HUES48 (cell line): ENCODE data around the gene SNCB.

ENCODE experiments used
- H3K27ac ChIP-seq: one replicate; pipeline ENCODE4 v1.7.0; 2013; ENCODE audit warnings: low read depth, low read length, inconsistent platforms
- H3K27me3 ChIP-seq: 2 replicates; pipeline ENCODE4 v1.6.1; 2013; ENCODE audit warnings: mild to moderate bottlenecking, low read length; ENCODE audit not compliant: control insufficient read depth, insufficient read depth
- H3K36me3 ChIP-seq: 2 replicates; pipeline ENCODE4 v1.6.1; 2013; ENCODE audit warnings: low read length; ENCODE audit not compliant: control insufficient read depth, insufficient read depth
- H3K4me1 ChIP-seq: 2 replicates; pipeline ENCODE4 v1.6.1; 2013; ENCODE audit warnings: mild to moderate bottlenecking, low read length; ENCODE audit not compliant: control insufficient read depth, insufficient read depth
- H3K4me3 ChIP-seq: 2 replicates; pipeline ENCODE4 v1.5.1; 2013; ENCODE audit warnings: mild to moderate bottlenecking, low read depth, low read length
- H3K9ac ChIP-seq: 2 replicates; pipeline ENCODE4 v1.6.1; 2013; ENCODE audit warnings: mild to moderate bottlenecking, low read depth, low read length, moderate library complexity
- H3K9me3 ChIP-seq: 2 replicates; pipeline ENCODE4 v1.6.1; 2013; ENCODE audit warnings: low read length; ENCODE audit not compliant: control insufficient read depth, insufficient read depth

Gene SNCB

DNA sequence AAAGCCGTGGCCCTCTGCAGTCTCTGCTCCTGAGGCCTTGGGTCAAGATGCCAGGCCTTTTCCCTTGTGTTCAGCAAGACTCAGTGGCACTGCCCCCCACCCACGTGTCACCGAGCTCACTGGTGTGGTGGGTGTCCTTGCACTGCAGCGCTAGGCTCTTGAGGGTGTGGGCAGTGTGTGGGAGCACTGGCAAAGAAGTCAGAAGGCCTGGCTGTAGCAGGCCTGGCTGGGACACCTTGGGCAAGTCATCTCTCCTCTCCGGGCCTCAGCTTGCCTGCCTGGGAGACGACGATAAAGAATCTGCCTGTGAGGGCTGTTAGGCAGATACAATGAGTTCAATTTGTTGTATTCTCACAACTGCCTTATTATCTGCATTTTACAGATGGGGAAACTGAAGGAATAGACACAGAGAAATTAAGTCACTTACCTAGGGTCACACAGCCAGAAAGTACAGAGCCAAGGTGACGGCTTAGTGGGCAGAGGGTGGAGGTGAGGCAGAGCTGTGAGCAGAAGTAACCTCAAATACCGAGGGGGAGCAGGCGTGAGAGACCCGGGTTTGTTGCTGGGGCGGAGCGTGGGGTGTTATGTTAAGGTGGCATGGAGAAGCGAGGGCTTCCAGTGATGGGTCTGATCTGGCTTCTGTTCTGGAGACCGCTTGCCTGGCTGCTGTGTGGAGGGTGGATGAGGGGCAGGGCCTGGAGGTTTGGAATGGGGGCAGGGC is 18.3 kb upstream of the SNCB start:
- Histone ChIP-seq H3K9me3 (no peaks in the 10 kb centered on the region), H3K4me3 (peak overlapping the region; percentile 79), H3K36me3 (peaks cover 13% of the 10 kb centered on the region), H3K9ac (no peak overlapping the region), H3K27ac (no peak overlapping the region), H3K4me1 (peaks cover 19% of the 10 kb centered on the region), H3K27me3 (no peaks in the 10 kb centered on the region)

DNA sequence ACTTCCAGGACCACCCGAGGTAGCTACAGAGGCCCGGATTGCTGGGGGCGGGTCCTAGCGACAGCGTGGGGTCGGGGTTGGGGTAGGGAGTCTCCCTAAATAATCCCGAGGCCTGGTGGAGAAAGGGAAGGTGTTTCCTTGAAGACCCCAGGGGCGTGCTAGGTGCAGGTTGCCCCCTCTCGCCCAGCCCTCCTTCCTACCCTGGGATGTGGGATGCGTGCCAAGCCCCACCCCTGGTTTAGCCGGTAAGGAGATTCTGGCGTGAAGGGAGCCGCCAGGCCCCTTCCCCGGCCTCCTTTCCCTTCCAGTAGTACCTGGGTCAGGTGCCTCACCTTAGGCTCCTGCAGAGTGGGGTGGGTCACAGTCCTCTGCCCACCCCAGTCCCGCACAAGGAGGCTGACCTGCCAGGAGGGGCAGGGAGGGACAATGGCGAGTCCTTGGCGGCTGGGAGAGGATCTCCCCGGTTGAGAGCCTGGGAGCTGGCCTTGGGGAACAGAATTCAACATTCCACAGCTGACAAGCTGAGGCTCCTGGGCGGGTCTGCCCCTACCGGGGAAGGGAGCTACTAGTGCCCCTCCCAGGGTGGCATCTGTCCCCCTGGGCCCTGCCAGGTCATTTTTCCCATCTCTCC is 17.6 kb upstream of the SNCB start:
- Histone ChIP-seq H3K4me1 (peaks cover 24% of the 10 kb centered on the region), H3K9ac (no peak overlapping the region), H3K9me3 (no peaks in the 10 kb centered on the region), H3K27ac (peak overlapping the region; percentile 73), H3K4me3 (peak overlapping the region; percentile 79), H3K27me3 (no peaks in the 10 kb centered on the region), H3K36me3 (peaks cover 6% of the 10 kb centered on the region)

- no peaks in the 10 kb centered on the region for H3K36me3 ChIP-seq
- no peaks in the 10 kb centered on the region for H3K27me3 ChIP-seq
- H3K9ac ChIP-seq = peak within 1 kb of the TSS; percentile 49
- peak within 1 kb of the TSS; percentile 78 for H3K27ac ChIP-seq
- H3K9me3 ChIP-seq = no peaks in the 10 kb centered on the region
- peaks cover 30% of the 10 kb centered on the region for H3K4me1 ChIP-seq
- peak within 1 kb of the TSS; percentile 79 for H3K4me3 ChIP-seq
Observed at GRCh38 chr5:176647030-176647842, 16.9 kb upstream of the SNCB start, which contains the start of gene TSPAN17. TSS of gene TSPAN17 (plus strand) at chr5:176647484. CDS start at chr5:176647616, 132 bp downstream.

- Histone ChIP-seq H3K9me3 (no peaks in the 10 kb centered on the region), H3K4me1 (peaks cover 30% of the 10 kb centered on the region), H3K9ac (peak overlapping the region; percentile 49; the same call in 1 of the 2 replicates), H3K27me3 (no peaks in the 10 kb centered on the region), H3K27ac (peak overlapping the region; percentile 78), H3K4me3 (peak overlapping the region; percentile 46), H3K36me3 (no peaks in the 10 kb centered on the region)
Observed at GRCh38 chr5:176646707-176647029, 16.3 kb upstream of the SNCB start.

DNA sequence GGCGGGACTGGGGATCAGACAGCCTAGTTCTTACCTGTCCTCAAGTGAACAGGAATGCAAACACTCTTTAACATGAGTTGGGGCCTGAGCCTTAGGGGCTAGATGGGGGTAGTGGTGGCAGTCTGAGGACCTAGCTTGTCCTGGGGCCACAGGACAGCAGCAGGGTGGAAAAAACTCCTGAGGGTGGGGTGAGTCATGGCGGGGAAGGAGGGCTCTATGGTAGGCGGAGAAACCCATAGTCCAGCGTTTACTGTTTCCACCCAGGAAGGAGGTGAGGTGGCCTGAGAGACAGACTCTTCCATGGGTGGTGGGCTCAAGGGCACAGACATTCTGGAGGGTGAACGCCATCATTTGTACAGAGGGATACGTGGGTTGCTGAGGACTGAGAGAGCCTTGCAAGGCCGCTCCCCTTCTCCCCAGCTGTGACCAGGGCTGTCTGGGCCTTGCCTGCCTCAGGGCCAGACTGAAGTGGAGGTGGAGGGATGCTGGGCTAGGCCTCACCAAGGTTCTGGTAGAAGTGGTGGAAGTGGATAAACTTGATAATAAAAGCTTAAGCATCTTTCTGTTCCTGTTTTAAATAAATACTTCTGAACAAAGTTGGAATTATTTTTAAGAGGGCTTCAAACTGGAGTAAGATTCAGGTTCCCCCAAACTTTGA is 15.8 kb upstream of the SNCB start:
- Histone ChIP-seq H3K4me1 (peaks cover 30% of the 10 kb centered on the region), H3K9me3 (no peaks in the 10 kb centered on the region), H3K36me3 (no peaks in the 10 kb centered on the region), H3K9ac (no peak overlapping the region), H3K27me3 (no peaks in the 10 kb centered on the region), H3K4me3 (no peak overlapping the region), H3K27ac (peak overlapping the region; percentile 78)

- Histone ChIP-seq H3K27me3 (no peaks in the 10 kb centered on the region), H3K9me3 (no peaks in the 10 kb centered on the region), H3K9ac (no peak overlapping the region), H3K27ac (no peak overlapping the region), H3K36me3 (no peaks in the 10 kb centered on the region), H3K4me3 (no peak overlapping the region), H3K4me1 (peaks cover 29% of the 10 kb centered on the region)
Observed at GRCh38 chr5:176644878-176645670, 14.7 kb upstream of the SNCB start.

DNA sequence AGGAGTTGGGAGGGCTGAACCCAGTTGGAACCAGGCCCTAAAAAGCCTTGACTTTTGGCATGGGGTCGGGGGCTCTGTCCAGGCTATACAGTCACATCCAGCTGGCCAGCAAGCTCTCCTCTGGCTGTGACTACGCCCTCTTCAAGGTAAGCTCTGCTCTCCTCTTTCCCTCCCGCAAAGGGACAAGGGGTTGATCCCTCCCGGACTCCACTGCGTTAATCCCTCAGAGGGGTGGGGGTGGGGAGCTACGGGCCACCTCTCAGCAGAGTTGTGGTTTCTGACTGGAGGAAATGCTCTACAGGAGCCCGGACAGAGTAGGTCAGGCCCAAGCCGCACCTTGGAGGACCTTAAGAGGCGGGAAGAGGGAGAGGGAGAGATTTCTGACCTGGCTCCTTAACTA is 14.0 kb upstream of the SNCB start:
- Histone ChIP-seq H3K9me3 (no peaks in the 10 kb centered on the region), H3K27me3 (no peaks in the 10 kb centered on the region), H3K9ac (no peak overlapping the region), H3K4me1 (peaks cover 29% of the 10 kb centered on the region), H3K36me3 (no peaks in the 10 kb centered on the region), H3K4me3 (no peak overlapping the region), H3K27ac (no peak overlapping the region)

- H3K4me1 ChIP-seq = peaks cover 33% of the 10 kb centered on the region
- H3K27ac ChIP-seq = no peak overlapping the region
- no peak overlapping the region for H3K9ac ChIP-seq
- no peaks in the 10 kb centered on the region for H3K27me3 ChIP-seq
- no peaks in the 10 kb centered on the region for H3K9me3 ChIP-seq
- no peak overlapping the region for H3K4me3 ChIP-seq
- H3K36me3 ChIP-seq = no peaks in the 10 kb centered on the region
Observed at GRCh38 chr5:176643491-176644219, 13.3 kb upstream of the SNCB start.

GRCh38 chr5:176642675-176643490 is 12.5 kb upstream of the SNCB start:
- no peaks in the 10 kb centered on the region for H3K36me3 ChIP-seq
- peaks cover 26% of the 10 kb centered on the region for H3K4me1 ChIP-seq
- no peak overlapping the region for H3K4me3 ChIP-seq
- H3K27ac ChIP-seq = no peak overlapping the region
- no peaks in the 10 kb centered on the region for H3K27me3 ChIP-seq
- no peaks in the 10 kb centered on the region for H3K9me3 ChIP-seq
- H3K9ac ChIP-seq = no peak overlapping the region
